Parathyroid adenoma (tissue), 2 donors: ENCODE data around the gene PPM1H.

Experiments
- H2AFZ ChIP-seq: fragments of 300-600 bp; sonication (generic); one replicate; pipeline ENCODE4 v1.7.0; 2017; ENCODE audit warnings: antibody characterized with exemption, mild to moderate bottlenecking
- H3K27ac ChIP-seq: fragments of 300-600 bp; sonication (generic); one replicate; pipeline ENCODE4 v1.7.0; 2017
- H3K27me3 ChIP-seq: fragments of 300-600 bp; sonication (generic); one replicate; pipeline ENCODE4 v1.7.0; 2017; ENCODE audit warnings: low read length; ENCODE audit not compliant: control insufficient read depth, insufficient read depth
- H3K36me3 ChIP-seq: fragments of 300-600 bp; sonication (generic); one replicate; pipeline ENCODE4 v1.7.0; 2017; ENCODE audit warnings: low read length; ENCODE audit not compliant: control insufficient read depth, insufficient read depth
- H3K4me1 ChIP-seq: fragments of 300-600 bp; sonication (generic); one replicate; pipeline ENCODE4 v1.7.0; 2017; ENCODE audit warnings: control low read depth
- H3K4me2 ChIP-seq: fragments of 300-600 bp; sonication (generic); one replicate; pipeline ENCODE4 v1.7.0; 2017; ENCODE audit warnings: low read length
- H3K4me3 ChIP-seq: fragments of 300-600 bp; sonication (generic); one replicate; pipeline ENCODE4 v1.7.0; 2017; ENCODE audit warnings: low read depth, low read length
- H3K79me2 ChIP-seq: fragments of 300-600 bp; sonication (generic); one replicate; pipeline ENCODE4 v1.7.0; 2017; ENCODE audit warnings: control low read depth
- H3K9ac ChIP-seq: fragments of 300-600 bp; sonication (generic); one replicate; pipeline ENCODE4 v1.7.0; 2017; ENCODE audit warnings: mild to moderate bottlenecking
- H3K9me3 ChIP-seq: fragments of 300-600 bp; sonication (generic); one replicate; pipeline ENCODE4 v1.7.0; 2017; ENCODE audit warnings: low read length; ENCODE audit not compliant: control insufficient read depth
- TF ChIP-seq, protein P1 (sequence below): fragments of 300-600 bp; sonication (generic); IDR thresholded peaks from one replicate; pipeline ENCODE4 v1.7.0; 2017; ENCODE audit warnings: antibody characterized with exemption, mild to moderate bottlenecking
- donor health status: primary hyperparathyroidism.

The PPM1H gene

DNA sequence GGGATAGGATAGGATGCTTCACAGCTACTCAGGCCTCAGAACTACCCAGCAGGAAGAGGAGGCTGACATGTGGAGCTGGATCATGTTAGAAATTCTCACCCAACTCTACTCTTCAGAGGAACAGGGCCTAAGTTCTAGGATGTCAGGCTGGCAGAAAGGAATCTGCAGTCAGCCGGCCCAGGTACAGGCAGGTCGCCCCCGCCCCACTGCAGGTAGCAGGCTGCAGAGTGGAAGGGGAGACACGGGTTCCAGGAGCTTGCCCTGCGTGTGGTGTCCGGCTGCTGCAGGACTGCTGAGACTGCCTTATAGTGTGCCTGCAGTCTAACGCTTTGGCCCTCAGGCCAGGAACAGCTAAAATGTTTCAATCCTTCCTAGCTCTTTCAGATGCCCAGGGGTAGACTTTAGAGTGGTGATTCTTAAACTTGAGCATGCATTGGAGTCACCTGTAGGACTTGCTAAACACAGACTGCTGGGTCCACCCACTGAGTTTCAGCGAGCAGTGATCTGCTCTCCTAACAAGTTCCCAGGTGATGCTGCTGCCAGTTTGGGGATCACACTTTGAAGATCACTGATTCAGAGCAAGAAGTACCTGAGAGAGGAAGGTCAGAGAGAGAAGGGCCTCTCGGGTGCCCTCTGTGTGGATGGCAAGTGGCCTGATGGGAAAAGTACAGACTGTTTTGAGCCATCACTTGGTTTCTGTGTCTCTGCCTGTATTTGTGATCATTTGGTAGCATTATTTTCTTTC is 153.6 kb downstream of the PPM1H start:
- no peak overlapping the region for H3K9ac ChIP-seq
- no peak overlapping the region for H3K4me2 ChIP-seq
- TF ChIP-seq, protein P1, sequence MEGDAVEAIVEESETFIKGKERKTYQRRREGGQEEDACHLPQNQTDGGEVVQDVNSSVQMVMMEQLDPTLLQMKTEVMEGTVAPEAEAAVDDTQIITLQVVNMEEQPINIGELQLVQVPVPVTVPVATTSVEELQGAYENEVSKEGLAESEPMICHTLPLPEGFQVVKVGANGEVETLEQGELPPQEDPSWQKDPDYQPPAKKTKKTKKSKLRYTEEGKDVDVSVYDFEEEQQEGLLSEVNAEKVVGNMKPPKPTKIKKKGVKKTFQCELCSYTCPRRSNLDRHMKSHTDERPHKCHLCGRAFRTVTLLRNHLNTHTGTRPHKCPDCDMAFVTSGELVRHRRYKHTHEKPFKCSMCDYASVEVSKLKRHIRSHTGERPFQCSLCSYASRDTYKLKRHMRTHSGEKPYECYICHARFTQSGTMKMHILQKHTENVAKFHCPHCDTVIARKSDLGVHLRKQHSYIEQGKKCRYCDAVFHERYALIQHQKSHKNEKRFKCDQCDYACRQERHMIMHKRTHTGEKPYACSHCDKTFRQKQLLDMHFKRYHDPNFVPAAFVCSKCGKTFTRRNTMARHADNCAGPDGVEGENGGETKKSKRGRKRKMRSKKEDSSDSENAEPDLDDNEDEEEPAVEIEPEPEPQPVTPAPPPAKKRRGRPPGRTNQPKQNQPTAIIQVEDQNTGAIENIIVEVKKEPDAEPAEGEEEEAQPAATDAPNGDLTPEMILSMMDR: no peak
- no peaks in the 10 kb centered on the region for H3K9me3 ChIP-seq
- H2AFZ ChIP-seq: no peak overlapping the region
- no peak overlapping the region for H3K4me3 ChIP-seq
- no peak overlapping the region for H3K27ac ChIP-seq
- H3K36me3 ChIP-seq: no peaks in the 10 kb centered on the region
- H3K27me3 ChIP-seq: no peaks in the 10 kb centered on the region
- H3K79me2 ChIP-seq: peaks cover 24% of the 10 kb centered on the region
- peaks cover 9% of the 10 kb centered on the region for H3K4me1 ChIP-seq

DNA sequence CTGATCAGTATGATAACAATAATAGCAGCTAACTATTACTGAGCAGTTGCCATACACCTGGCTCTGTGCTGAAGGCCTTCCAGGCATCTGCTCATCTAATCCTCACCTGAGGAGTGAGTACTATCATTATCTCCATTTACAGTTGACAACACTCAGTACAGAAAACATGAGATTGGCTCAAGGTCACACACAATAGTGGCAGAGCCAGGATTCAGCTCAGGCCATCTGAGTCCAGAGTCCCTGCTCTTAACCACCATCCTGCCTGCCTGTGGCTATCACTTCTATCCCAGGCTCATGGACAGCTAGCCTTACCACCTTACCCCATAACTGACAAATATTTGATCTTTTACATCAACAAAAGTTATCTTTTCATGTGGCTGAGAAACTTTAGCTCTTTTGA is 155.5 kb downstream of the PPM1H start:
- TF ChIP-seq, protein P1: no peak
- H3K27me3 ChIP-seq: no peaks in the 10 kb centered on the region
- H3K4me1 ChIP-seq: peaks cover 9% of the 10 kb centered on the region
- no peak overlapping the region for H3K9ac ChIP-seq
- no peak overlapping the region for H2AFZ ChIP-seq
- H3K9me3 ChIP-seq: no peaks in the 10 kb centered on the region
- no peak overlapping the region for H3K27ac ChIP-seq
- no peaks in the 10 kb centered on the region for H3K36me3 ChIP-seq
- peaks cover 20% of the 10 kb centered on the region for H3K79me2 ChIP-seq
- no peak overlapping the region for H3K4me3 ChIP-seq
- no peak overlapping the region for H3K4me2 ChIP-seq

DNA sequence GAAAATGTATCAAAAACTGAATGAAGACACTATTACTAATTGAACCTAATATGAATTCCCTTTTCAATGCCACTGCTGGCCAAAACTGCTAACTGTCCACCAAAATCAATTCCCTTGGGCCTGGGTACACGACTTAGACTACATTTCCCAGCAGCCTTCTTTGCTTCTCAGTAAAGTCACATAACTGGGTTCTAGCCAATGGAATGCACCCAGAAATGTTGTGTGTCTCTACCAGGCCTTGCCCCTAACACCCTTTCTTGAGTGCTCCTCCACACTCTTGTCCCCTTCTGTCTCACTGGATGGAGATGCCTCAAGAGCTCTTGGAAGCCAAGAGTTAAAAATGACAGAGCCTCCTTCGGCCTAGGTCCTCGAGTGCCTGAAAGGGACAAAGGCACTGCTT is 156.8 kb downstream of the PPM1H start:
- Histone ChIP-seq H3K27me3 (no peaks in the 10 kb centered on the region), H2AFZ (no peak overlapping the region)
- TF ChIP-seq, protein P1: no peak

DNA sequence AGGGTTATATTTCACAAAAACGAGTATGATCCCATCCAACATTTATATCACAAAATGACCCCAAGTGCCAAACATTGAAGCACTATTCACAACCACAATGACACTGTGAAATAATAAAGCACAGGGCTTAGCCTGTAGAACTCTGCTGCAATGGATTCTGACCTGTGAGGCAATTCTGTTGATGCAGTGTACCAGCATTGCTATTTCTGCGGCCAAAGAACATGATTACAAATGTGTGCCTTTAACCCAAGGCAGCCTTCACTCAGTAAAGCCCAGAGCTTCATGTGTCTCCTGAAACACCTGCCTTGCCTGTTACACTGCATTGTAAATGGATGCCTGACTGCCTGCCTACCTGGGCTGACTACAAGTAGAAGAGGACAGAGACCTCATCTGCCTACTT is 158.0 kb downstream of the PPM1H start:
- no peak overlapping the region for H3K9ac ChIP-seq
- no peaks in the 10 kb centered on the region for H3K27me3 ChIP-seq
- no peaks in the 10 kb centered on the region for H3K9me3 ChIP-seq

More for the DNA sequence above, 156.8 kb downstream of the PPM1H start:
- no peaks in the 10 kb centered on the region for H3K9me3 ChIP-seq
- no peak overlapping the region for H3K4me2 ChIP-seq
- H3K9ac ChIP-seq: no peak overlapping the region
- no peak overlapping the region for H3K27ac ChIP-seq
- H3K4me1 ChIP-seq: peaks cover 9% of the 10 kb centered on the region
- no peaks in the 10 kb centered on the region for H3K36me3 ChIP-seq
- no peak overlapping the region for H3K4me3 ChIP-seq
- peaks cover 20% of the 10 kb centered on the region for H3K79me2 ChIP-seq

More for the DNA sequence above, 158.0 kb downstream of the PPM1H start:
- Histone ChIP-seq H3K27ac (no peak overlapping the region), H3K4me2 (no peak overlapping the region), H3K4me1 (peaks cover 9% of the 10 kb centered on the region), H3K4me3 (no peak overlapping the region), H3K79me2 (peaks cover 20% of the 10 kb centered on the region), H2AFZ (no peak overlapping the region), H3K36me3 (no peaks in the 10 kb centered on the region)
- TF ChIP-seq, protein P1: no peak
